NB4 (cell line): ENCODE measurements around the gene MEF2C.

Experiments
- POLR2A ChIP-seq: IDR thresholded peaks from 2 replicates; pipeline ENCODE4 v1.6.1; 2011; ENCODE audit warnings: mild to moderate bottlenecking; ENCODE audit not compliant: insufficient read length; ENCODE audit errors: extremely low read depth
- TF ChIP-seq, protein P1 (sequence below): IDR thresholded peaks from one replicate; pipeline ENCODE4 v1.5.1; 2012; ENCODE audit warnings: low read depth, low read length

DNA sequence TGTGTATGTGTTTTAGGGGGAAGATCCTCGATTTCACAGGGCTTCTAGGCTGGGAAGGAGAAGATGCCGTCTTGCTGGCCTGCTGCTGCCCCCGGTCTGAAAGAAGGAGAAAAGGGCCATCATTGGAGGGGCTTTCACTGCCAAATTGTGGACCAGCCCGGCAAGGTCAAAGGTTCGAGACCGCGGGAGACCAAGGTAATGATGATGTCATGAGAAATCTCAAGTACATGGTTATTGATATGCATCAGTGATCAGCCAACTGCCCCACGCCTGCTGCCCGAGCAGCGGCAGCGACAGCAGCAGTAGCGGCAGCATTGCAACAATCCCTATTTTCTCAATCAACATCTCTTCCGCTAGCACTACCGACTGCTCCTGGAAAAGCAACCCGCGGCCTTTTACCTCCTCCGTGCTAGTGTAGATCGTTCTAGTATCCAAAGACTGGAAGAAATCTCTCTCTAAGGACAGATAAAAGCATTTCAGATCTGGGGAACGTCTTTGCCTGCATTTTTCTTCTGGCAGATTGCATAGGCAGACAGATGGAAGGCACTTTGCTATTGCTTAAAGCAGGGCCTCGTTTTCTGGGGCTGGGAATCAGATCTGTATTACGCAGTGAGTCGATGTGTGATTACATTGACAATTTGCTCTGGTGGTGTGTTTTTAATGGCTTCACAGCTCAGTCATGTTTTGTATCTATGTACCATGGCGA is 215.3 kb downstream of the MEF2C start:
- TF ChIP-seq, protein P1, sequence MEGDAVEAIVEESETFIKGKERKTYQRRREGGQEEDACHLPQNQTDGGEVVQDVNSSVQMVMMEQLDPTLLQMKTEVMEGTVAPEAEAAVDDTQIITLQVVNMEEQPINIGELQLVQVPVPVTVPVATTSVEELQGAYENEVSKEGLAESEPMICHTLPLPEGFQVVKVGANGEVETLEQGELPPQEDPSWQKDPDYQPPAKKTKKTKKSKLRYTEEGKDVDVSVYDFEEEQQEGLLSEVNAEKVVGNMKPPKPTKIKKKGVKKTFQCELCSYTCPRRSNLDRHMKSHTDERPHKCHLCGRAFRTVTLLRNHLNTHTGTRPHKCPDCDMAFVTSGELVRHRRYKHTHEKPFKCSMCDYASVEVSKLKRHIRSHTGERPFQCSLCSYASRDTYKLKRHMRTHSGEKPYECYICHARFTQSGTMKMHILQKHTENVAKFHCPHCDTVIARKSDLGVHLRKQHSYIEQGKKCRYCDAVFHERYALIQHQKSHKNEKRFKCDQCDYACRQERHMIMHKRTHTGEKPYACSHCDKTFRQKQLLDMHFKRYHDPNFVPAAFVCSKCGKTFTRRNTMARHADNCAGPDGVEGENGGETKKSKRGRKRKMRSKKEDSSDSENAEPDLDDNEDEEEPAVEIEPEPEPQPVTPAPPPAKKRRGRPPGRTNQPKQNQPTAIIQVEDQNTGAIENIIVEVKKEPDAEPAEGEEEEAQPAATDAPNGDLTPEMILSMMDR, result no peak
- no peak for TF ChIP-seq POLR2A
